ENCODE results near the gene TRPM8. TPM values are rescaled to one million over a fixed set of nuclear protein-coding genes. Genes with fewer than 3 reads are reported as not detected.

Gene TRPM8
- total RNA-seq, 1 experiment from 2014 or later = 3.9 TPM

GRCh38 chr2:233990261-233990798 is 73.2 kb downstream of the TRPM8 start:
- Histone ChIP-seq H3K27me3 (ENCODE audit: control insufficient read depth, insufficient read depth, low read length) (no peaks in the 10 kb centered on the region), H3K4me3 (ENCODE audit: low read depth in 2 of 2, low read length in 2 of 2) (no peak overlapping the region), H3K36me3 (ENCODE audit: control insufficient read depth, insufficient read depth, low read length) (no peaks in the 10 kb centered on the region), H3K4me1 (ENCODE audit: control insufficient read depth, insufficient read depth, low read length) (peaks cover 3% of the 10 kb centered on the region; the same call in 1 of the 2 replicates), H3K9me3 (ENCODE audit: control insufficient read depth, insufficient read depth, low read depth, low read length) (peaks cover 3% of the 10 kb centered on the region; the same call in 1 of the 2 replicates), H3K27ac (ENCODE audit: low read length) (no peak overlapping the region)
- CTCF ChIA-PET = interaction anchor here (0.6 kb wide), 1 partner anchor 37 kb away, joined by 6 read pairs; no protein-coding TSS in a partner anchor
- no TSS peak for BruUV-seq (replicated peaks)
- ATAC-seq = no peak
- intact Hi-C loops (cut with micrococcal nuclease; ENCODE audit: unreplicated experiment) (no loop called here), in situ Hi-C loops (cut with HindIII; ENCODE audit: low pct_unique_long_range_greater_than_20kb, low sequenced_read_pairs) (no loop called here)
- POLR2A ChIA-PET = no interaction called here
- TF ChIP-seq REST (IDR thresholded peaks at IDR 0.05; ENCODE audit: insufficient read depth in 1 of 2, low read depth in 2 of 2, low read length in 1 of 2) (no peak), SIN3A (IDR thresholded peaks at IDR 0.05; ENCODE audit: borderline replicate concordance, insufficient read depth, low read depth, low read length) (no peak), TCF7L2 (IDR thresholded peaks at IDR 0.05; ENCODE audit: low read depth, low read length) (no peak)
- DNase-seq (ENCODE audit: low read depth, low spot score) = no peak

GRCh38 chr2:233991196-233991595 is 74.0 kb downstream of the TRPM8 start:
- CTCF ChIA-PET = no interaction called here
- no peaks in the 10 kb centered on the region for H3K27me3 ChIP-seq (ENCODE audit: control insufficient read depth, insufficient read depth, low read length)
- in situ Hi-C loops (cut with HindIII; ENCODE audit: low pct_unique_long_range_greater_than_20kb, low sequenced_read_pairs) (no loop called here), intact Hi-C loops (cut with micrococcal nuclease; ENCODE audit: unreplicated experiment) (no loop called here)
- H3K4me3 ChIP-seq (ENCODE audit: low read depth in 2 of 2, low read length in 2 of 2) = no peak overlapping the region
- no TSS peak for BruUV-seq (replicated peaks)
- no peak for ATAC-seq
- H3K36me3 ChIP-seq (ENCODE audit: control insufficient read depth, insufficient read depth, low read length) = no peaks in the 10 kb centered on the region
- peaks cover 3% of the 10 kb centered on the region; the same call in 1 of the 2 replicates for H3K4me1 ChIP-seq (ENCODE audit: control insufficient read depth, insufficient read depth, low read length)
- POLR2A ChIA-PET = no interaction called here
- no peak overlapping the region for H3K27ac ChIP-seq (ENCODE audit: low read length)
- H3K9me3 ChIP-seq (ENCODE audit: control insufficient read depth, insufficient read depth, low read depth, low read length) = peaks cover 3% of the 10 kb centered on the region; the same call in 1 of the 2 replicates
- no peak for DNase-seq (ENCODE audit: low read depth, low spot score)
- TF ChIP-seq TCF7L2 (IDR thresholded peaks at IDR 0.05; ENCODE audit: low read depth, low read length) = no peak
- TF ChIP-seq REST (IDR thresholded peaks at IDR 0.05; ENCODE audit: insufficient read depth in 1 of 2, low read depth in 2 of 2, low read length in 1 of 2) = no peak
- no peak for TF ChIP-seq SIN3A (IDR thresholded peaks at IDR 0.05; ENCODE audit: borderline replicate concordance, insufficient read depth, low read depth, low read length)
- TF ChIP-seq, protein P1, sequence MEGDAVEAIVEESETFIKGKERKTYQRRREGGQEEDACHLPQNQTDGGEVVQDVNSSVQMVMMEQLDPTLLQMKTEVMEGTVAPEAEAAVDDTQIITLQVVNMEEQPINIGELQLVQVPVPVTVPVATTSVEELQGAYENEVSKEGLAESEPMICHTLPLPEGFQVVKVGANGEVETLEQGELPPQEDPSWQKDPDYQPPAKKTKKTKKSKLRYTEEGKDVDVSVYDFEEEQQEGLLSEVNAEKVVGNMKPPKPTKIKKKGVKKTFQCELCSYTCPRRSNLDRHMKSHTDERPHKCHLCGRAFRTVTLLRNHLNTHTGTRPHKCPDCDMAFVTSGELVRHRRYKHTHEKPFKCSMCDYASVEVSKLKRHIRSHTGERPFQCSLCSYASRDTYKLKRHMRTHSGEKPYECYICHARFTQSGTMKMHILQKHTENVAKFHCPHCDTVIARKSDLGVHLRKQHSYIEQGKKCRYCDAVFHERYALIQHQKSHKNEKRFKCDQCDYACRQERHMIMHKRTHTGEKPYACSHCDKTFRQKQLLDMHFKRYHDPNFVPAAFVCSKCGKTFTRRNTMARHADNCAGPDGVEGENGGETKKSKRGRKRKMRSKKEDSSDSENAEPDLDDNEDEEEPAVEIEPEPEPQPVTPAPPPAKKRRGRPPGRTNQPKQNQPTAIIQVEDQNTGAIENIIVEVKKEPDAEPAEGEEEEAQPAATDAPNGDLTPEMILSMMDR (IDR thresholded peaks at IDR 0.05) = no peak
- no peak for TF ChIP-seq POLR2AphosphoS5 (IDR thresholded peaks at IDR 0.05; ENCODE audit: low read depth, low read length)

All from Panc1 (cell line).